Sigmoid colon (tissue), 7 donors: Measurements from ENCODE around the gene MTMR2. TPM values are rescaled to one million over a fixed set of nuclear protein-coding genes. Genes with fewer than 3 reads are reported as not detected.

Experiments
- DNase-seq: peaks from one replicate; pipeline ENCODE4 v3.0.0-alpha.2; 2019
- H3K27ac ChIP-seq, 4 donors: fragments of 200-600 bp; sonication (generic); one replicate each; pipeline ENCODE4 v1.5.1; 2016 to 2019; ENCODE audit warnings: mild to moderate bottlenecking in 1 of 4
- H3K27me3 ChIP-seq, 3 donors: fragments of 200-600 bp; sonication (generic); one replicate each; pipeline ENCODE4 v1.5.1; 2019; ENCODE audit warnings: mild to moderate bottlenecking in 1 of 3
- H3K36me3 ChIP-seq, 4 donors: fragments of 200-600 bp; sonication (generic); one replicate each; pipeline ENCODE4 v1.5.1; 2016 to 2019
- H3K4me1 ChIP-seq, 4 donors: fragments of 200-600 bp; sonication (generic); one replicate each; pipeline ENCODE4 v1.5.1; 2017 to 2019
- H3K4me3 ChIP-seq, 4 donors: fragments of 200-600 bp; sonication (generic); one replicate each; pipeline ENCODE4 v1.5.1; 2017 to 2019; ENCODE audit warnings: mild to moderate bottlenecking in 2 of 4, moderate library complexity in 1 of 4
- H3K9me3 ChIP-seq, 4 donors: fragments of 200-600 bp in 3 of 4; sonication (generic) in 3 of 4; one replicate each; pipeline versions ENCODE4 v1.5.1 to v1.6.1; 2013 to 2019
- CTCF ChIP-seq, 4 experiments: fragments of 450-650 bp in 3 of 4; fragments of 200-600 bp in 1 of 4; IDR thresholded peaks; one replicate each; pipeline ENCODE4 v1.5.1; 2016 to 2019; ENCODE audit warnings: antibody characterized with exemption in 4 of 4, mild to moderate bottlenecking in 3 of 4, moderate library complexity in 2 of 4
- EP300 ChIP-seq, 4 donors: sonication (generic); formaldehyde crosslinking; IDR thresholded peaks; one replicate each; pipeline ENCODE4 v1.6.1; 2017; ENCODE audit warnings: antibody characterized with exemption in 4 of 4
- POLR2A ChIP-seq, 2 donors: fragments of 450-650 bp; IDR thresholded peaks; one replicate each; pipeline ENCODE4 v1.6.1; 2016; ENCODE audit warnings: antibody characterized with exemption in 2 of 2, mild to moderate bottlenecking in 2 of 2, moderate library complexity in 2 of 2
- POLR2AphosphoS5 ChIP-seq, 4 donors: sonication (generic); formaldehyde crosslinking; IDR thresholded peaks; one replicate each; pipeline ENCODE4 v1.6.1; 2017; ENCODE audit warnings: antibody characterized with exemption in 4 of 4
- WGBS, 2 donors: extraction: QIAGEN DNeasy Blood & Tissue Kit; methylation state at CpG; one replicate each; pipeline ENCODE4 v1.1.7; 2013; 5-methylcytosine and 5-hydroxymethylcytosine counted together
- intact Hi-C: fragments of 100-400 bp; cut with DNase I; formaldehyde crosslinking; loops from one replicate; pipeline ENCODE4 v1.15.1; 2023
- polyA plus RNA-seq, 3 donors: library from polyadenylated mRNA; stranded (reverse); fragments of 200-250 nt; gene quantifications; one replicate each; pipeline ENCODE4 v1.2.3, GENCODE V29; 2013
- total RNA-seq, 4 donors: library from RNA; depleted of rRNA; stranded (reverse); fragments of >200 nt; gene quantifications; one replicate each; pipeline ENCODE4 v1.1.0, GENCODE V29; 2016
- donor health status: healthy with polysubstance abuse.
- donor health status: Bipolar disorder and iron deficiency.
- donor health status: healthy.

The MTMR2 gene
- total and polyA plus RNA-seq, 7 donors: 13.9 to 33.7 (median 17.6) TPM

- DNase-seq: no peak
- H3K4me1 ChIP-seq: peaks cover 0 to 4% (median 0%) of the 10 kb centered on the region in 4 donors
- WGBS, 2 donors: 91% methylated on average over 4 of the region's 4 CpGs
- TF ChIP-seq EP300 (IDR thresholded peaks at IDR 0.05) (no peak), POLR2A (IDR thresholded peaks at IDR 0.05) (no peak), POLR2AphosphoS5 (IDR thresholded peaks at IDR 0.05) (no peak), CTCF (IDR thresholded peaks at IDR 0.05) (no peak)
- H3K9me3 ChIP-seq: no peaks in the 10 kb centered on the region
- no peak overlapping the region for H3K4me3 ChIP-seq
- no peak overlapping the region for H3K27ac ChIP-seq
- no peaks in the 10 kb centered on the region for H3K27me3 ChIP-seq
- intact Hi-C loops: no loop called here
- H3K36me3 ChIP-seq: no peaks in the 10 kb centered on the region
Measured at GRCh38 chr11:95910638-95911368, 13.1 kb downstream of the MTMR2 start.

DNA sequence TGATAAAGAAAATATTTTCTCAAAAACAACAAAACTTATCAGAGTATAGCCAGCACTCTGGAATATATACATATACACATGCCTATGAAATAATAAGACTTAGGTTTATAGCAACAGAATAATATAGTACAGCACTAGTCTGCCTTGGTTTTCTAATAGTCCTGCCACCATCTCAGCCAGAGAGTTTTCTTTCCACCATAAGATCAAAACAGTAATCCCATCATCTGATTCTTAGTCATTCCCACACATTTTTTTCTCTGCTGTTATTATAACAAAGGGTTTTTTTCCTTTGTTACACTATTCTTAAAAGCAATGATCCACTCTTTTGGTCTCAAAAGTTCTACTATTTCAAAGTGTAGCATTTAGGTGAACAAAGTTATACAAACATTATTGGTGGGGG, 15.1 kb downstream of the MTMR2 start:
- Histone ChIP-seq H3K4me1 (no peaks in the 10 kb centered on the region), H3K36me3 (no peaks in the 10 kb centered on the region), H3K27ac (no peak overlapping the region), H3K27me3 (no peaks in the 10 kb centered on the region), H3K4me3 (no peak overlapping the region), H3K9me3 (no peaks in the 10 kb centered on the region)
- intact Hi-C loops: no loop called here
- no peak for DNase-seq
- TF ChIP-seq POLR2A (IDR thresholded peaks at IDR 0.05) (no peak), EP300 (IDR thresholded peaks at IDR 0.05) (no peak), CTCF (IDR thresholded peaks at IDR 0.05) (no peak), POLR2AphosphoS5 (IDR thresholded peaks at IDR 0.05) (no peak)

DNA sequence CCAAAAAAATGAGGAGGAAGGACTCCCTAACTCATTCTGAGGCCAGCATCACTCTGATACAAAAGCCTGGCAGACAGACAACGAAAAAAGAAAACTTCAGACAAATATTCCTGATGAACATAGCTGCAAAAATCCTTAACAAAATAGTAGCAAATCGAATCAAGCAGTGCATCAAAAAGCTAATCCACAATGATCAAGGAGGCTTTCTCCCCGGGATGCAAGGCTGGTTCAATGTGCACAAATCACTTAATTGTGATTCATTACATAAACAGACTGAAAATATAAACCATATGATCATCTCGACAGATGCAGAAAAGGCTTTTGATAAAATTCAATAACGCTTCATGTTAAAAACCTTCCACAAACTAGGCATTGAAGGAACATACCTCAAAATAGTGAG, 16.4 kb downstream of the MTMR2 start:
- no peak overlapping the region for H3K27ac ChIP-seq
- H3K9me3 ChIP-seq: no peaks in the 10 kb centered on the region
- whole genome bisulfite sequencing, 2 donors: 93% methylated on average over 5 of the region's 5 CpGs
- intact Hi-C loops: no loop called here
- H3K4me1 ChIP-seq: no peaks in the 10 kb centered on the region
- DNase-seq: no peak
- H3K36me3 ChIP-seq: no peaks in the 10 kb centered on the region
- H3K27me3 ChIP-seq: no peaks in the 10 kb centered on the region
- no peak overlapping the region for H3K4me3 ChIP-seq
- TF ChIP-seq CTCF (IDR thresholded peaks at IDR 0.05): no peak
- TF ChIP-seq POLR2AphosphoS5 (IDR thresholded peaks at IDR 0.05): no peak
- no peak for TF ChIP-seq EP300 (IDR thresholded peaks at IDR 0.05)
- TF ChIP-seq POLR2A (IDR thresholded peaks at IDR 0.05): no peak

- Histone ChIP-seq H3K4me3 (no peak overlapping the region), H3K4me1 (no peaks in the 10 kb centered on the region), H3K27ac (no peak overlapping the region), H3K36me3 (no peaks in the 10 kb centered on the region), H3K9me3 (no peaks in the 10 kb centered on the region), H3K27me3 (no peaks in the 10 kb centered on the region)
- no peak for DNase-seq
- no peak for TF ChIP-seq POLR2A (IDR thresholded peaks at IDR 0.05)
- TF ChIP-seq EP300 (IDR thresholded peaks at IDR 0.05): no peak
- TF ChIP-seq POLR2AphosphoS5 (IDR thresholded peaks at IDR 0.05): no peak
- no peak for TF ChIP-seq CTCF (IDR thresholded peaks at IDR 0.05)
- intact Hi-C loops: no loop called here
- 56 to 81% methylated on average over 5 of the region's 5 CpGs for WGBS, 2 donors
Measured at GRCh38 chr11:95904009-95904650, 19.8 kb downstream of the MTMR2 start.
